HL-60 (cell line): ENCODE data around the gene DIS3L2.

Experiments
- CTCF ChIP-seq: IDR thresholded peaks from one replicate; pipeline ENCODE4 v1.5.1; 2011; ENCODE audit warnings: low read length, control low read depth, inconsistent platforms; ENCODE audit not compliant: insufficient read depth
- GABPA ChIP-seq: IDR thresholded peaks from 2 replicates; pipeline ENCODE4 v1.6.1; 2012; ENCODE audit warnings: low read depth
- POLR2AphosphoS5 ChIP-seq: IDR thresholded peaks from 2 replicates; pipeline ENCODE4 v1.6.1; 2012; ENCODE audit warnings: low read depth
- REST ChIP-seq: IDR thresholded peaks from 2 replicates; pipeline ENCODE4 v1.6.1; 2012; ENCODE audit warnings: low read depth; ENCODE audit not compliant: insufficient replicate concordance
- SPI1 ChIP-seq: IDR thresholded peaks from 2 replicates; pipeline ENCODE4 v1.6.1; 2012; ENCODE audit warnings: low read depth, mild to moderate bottlenecking, borderline replicate concordance

DNA sequence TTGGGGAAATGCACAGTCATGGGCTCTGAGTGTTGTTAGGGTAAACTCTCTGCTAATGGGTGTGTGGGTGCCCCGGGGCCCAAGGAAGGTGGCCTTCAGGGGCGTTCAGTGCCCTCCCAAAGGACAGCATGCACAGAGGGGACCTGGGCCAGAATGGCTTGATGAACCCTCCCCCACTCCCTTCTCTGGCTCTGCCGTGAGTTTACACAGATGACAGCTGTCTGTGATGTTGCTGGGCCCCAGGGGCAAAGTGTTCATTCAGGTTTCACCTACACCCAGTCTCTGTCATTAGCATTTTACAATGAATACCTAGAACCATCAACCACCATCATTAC is 38.5 kb upstream of the DIS3L2 start:
- TF ChIP-seq CTCF (no peak), GABPA (no peak), POLR2AphosphoS5 (no peak), REST (no peak), SPI1 (no peak)
